Suppressor macrophage treated with lipopolysaccharide for 1 hour (primary cell): ENCODE results near the gene COG3.

ENCODE experiments used
- DNase-seq, 3 donors: peaks; one replicate each; pipeline ENCODE4 v3.0.0-alpha.2; 2020 to 2022

The COG3 gene

GRCh38 chr13:45548281-45548680 lies 83.5 kb downstream of the COG3 start:
- DNase-seq = no peak

- DNase-seq = no peak
Observed at GRCh38 chr13:45554604-45555109, 89.9 kb downstream of the COG3 start.

- DNase-seq = peak; percentile 33 to 50 (median 41)
Observed at GRCh38 chr13:45564133-45564776, 99.5 kb downstream of the COG3 start.

- DNase-seq = no peak
Observed at GRCh38 chr13:45565331-45565730, 100.6 kb downstream of the COG3 start.

- no peak for DNase-seq
Observed at GRCh38 chr13:45575146-45575829, 110.5 kb downstream of the COG3 start.

- DNase-seq = no peak
Observed at GRCh38 chr13:45575830-45576180, 111.1 kb downstream of the COG3 start.

GRCh38 chr13:45576466-45576865 lies 111.7 kb downstream of the COG3 start:
- no peak for DNase-seq

GRCh38 chr13:45582408-45583076 lies 117.8 kb downstream of the COG3 start:
- DNase-seq = no peak

GRCh38 chr13:45584816-45585215 lies 120.1 kb downstream of the COG3 start:
- DNase-seq = no peak
